ENCODE measurements around the gene CCDC81. TPM values are rescaled to one million over a fixed set of nuclear protein-coding genes. Genes with fewer than 3 reads are reported as not detected.
"Not testable (repeated sequence)": the region's sequence is repeated elsewhere in the genome, so short reads cannot be mapped to it uniquely, and the experiment has no call there.

Gene CCDC81
- total RNA-seq, 1 donor from 2014 or later: 36.5 TPM

- no peak overlapping the region for H3K4me3 ChIP-seq
- no peak for DNase-seq (ENCODE audit: low spot score in 2 of 2)
- no peak overlapping the region for H3K27ac ChIP-seq
- intact Hi-C loops (cut with DNase I): no loop called here
- H3K36me3 ChIP-seq: no peaks in the 10 kb centered on the region
- H3K4me1 ChIP-seq: no peaks in the 10 kb centered on the region
- no peaks in the 10 kb centered on the region for H3K27me3 ChIP-seq
- no peaks in the 10 kb centered on the region for H3K9me3 ChIP-seq
- TF ChIP-seq CTCF (IDR thresholded peaks at IDR 0.05): no peak
Observed at GRCh38 chr11:86408845-86409244, 34.2 kb downstream of the CCDC81 start.

GRCh38 chr11:86414032-86414431 lies 39.3 kb downstream of the CCDC81 start:
- H3K4me3 ChIP-seq: no peak overlapping the region
- no peaks in the 10 kb centered on the region for H3K9me3 ChIP-seq
- no peaks in the 10 kb centered on the region for H3K4me1 ChIP-seq
- H3K36me3 ChIP-seq: no peaks in the 10 kb centered on the region
- DNase-seq (ENCODE audit: low spot score in 2 of 2): no peak
- intact Hi-C loops (cut with DNase I): no loop called here
- H3K27me3 ChIP-seq: no peaks in the 10 kb centered on the region
- H3K27ac ChIP-seq: no peak overlapping the region
- TF ChIP-seq CTCF (IDR thresholded peaks at IDR 0.05): no peak

- no peak overlapping the region for H3K27ac ChIP-seq
- no peak for DNase-seq (ENCODE audit: low spot score in 2 of 2)
- H3K36me3 ChIP-seq: no peaks in the 10 kb centered on the region
- H3K4me3 ChIP-seq: no peak overlapping the region
- intact Hi-C loops (cut with DNase I): no loop called here
- no peaks in the 10 kb centered on the region for H3K9me3 ChIP-seq
- H3K27me3 ChIP-seq: no peaks in the 10 kb centered on the region
- TF ChIP-seq CTCF (IDR thresholded peaks at IDR 0.05): no peak
- H3K4me1 ChIP-seq: no peaks in the 10 kb centered on the region
Observed at GRCh38 chr11:86415026-86415425, 40.3 kb downstream of the CCDC81 start.

- Histone ChIP-seq H3K9me3 (no peaks in the 10 kb centered on the region), H3K4me1 (no peaks in the 10 kb centered on the region), H3K4me3 (no peak overlapping the region), H3K27ac (no peak overlapping the region), H3K36me3 (no peaks in the 10 kb centered on the region), H3K27me3 (no peaks in the 10 kb centered on the region)
- intact Hi-C loops (cut with DNase I): no loop called here
- TF ChIP-seq CTCF (IDR thresholded peaks at IDR 0.05): no peak
- DNase-seq (ENCODE audit: low spot score in 2 of 2): no peak
Observed at GRCh38 chr11:86416494-86416893, 41.8 kb downstream of the CCDC81 start.

- H3K27ac ChIP-seq; H3K36me3 ChIP-seq; H3K4me1 ChIP-seq; DNase-seq (ENCODE audit: low spot score in 2 of 2); intact Hi-C loops (cut with DNase I); H3K27me3 ChIP-seq; H3K9me3 ChIP-seq; H3K4me3 ChIP-seq: not testable (repeated sequence)
Observed at GRCh38 chr11:86416951-86417350, 42.3 kb downstream of the CCDC81 start.

- no peaks in the 10 kb centered on the region for H3K4me1 ChIP-seq
- intact Hi-C loops (cut with DNase I): no loop called here
- no peak for TF ChIP-seq CTCF (IDR thresholded peaks at IDR 0.05)
- H3K4me3 ChIP-seq: no peak overlapping the region
- no peaks in the 10 kb centered on the region for H3K27me3 ChIP-seq
- no peak overlapping the region for H3K27ac ChIP-seq
- DNase-seq (ENCODE audit: low spot score in 2 of 2): no peak
- H3K36me3 ChIP-seq: peaks cover 0 to 2% of the 10 kb centered on the region in 2 donors
- no peaks in the 10 kb centered on the region for H3K9me3 ChIP-seq
Observed at GRCh38 chr11:86418106-86418505, 43.4 kb downstream of the CCDC81 start.
